ENCODE results near the gene SEMA3G.

SEMA3G gene

DNA sequence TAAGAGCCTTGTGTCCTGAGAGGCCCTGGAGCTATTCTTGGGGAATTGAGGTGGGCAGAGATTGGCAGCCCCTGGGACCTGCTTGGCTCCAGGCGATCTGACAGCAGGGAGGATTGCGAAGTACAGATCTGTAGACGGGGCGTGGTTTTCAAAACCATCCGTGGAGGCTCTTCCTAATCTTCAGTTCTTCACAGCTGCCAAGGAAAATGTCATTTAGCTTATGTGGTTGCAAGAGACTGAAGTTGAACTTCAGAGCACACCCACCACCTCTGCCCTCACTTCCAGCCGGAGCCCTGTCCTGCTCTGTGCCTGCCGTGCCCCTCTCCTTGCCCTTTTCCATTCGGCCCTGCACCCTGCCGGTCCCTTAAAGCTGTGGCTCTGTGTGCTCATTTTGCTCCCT, 23.4 kb upstream of the SEMA3G start:
- Histone ChIP-seq H3K4me3 (ENCODE audit: low read depth in 1 of 2, low read length in 1 of 2) (no peak overlapping the region), H3K27me3 (no peaks in the 10 kb centered on the region), H3K4me1 (ENCODE audit: control insufficient read depth in 1 of 2, insufficient read depth in 1 of 2, low read depth in 1 of 2, low read length in 1 of 2) (peaks cover 2 to 4% of the 10 kb centered on the region in 2 experiments), H3K27ac (no peak overlapping the region), H3K9me3 (no peaks in the 10 kb centered on the region), H3K36me3 (peaks cover 39% of the 10 kb centered on the region)
- no peak for TF ChIP-seq CTCF (IDR thresholded peaks at IDR 0.05)

- Histone ChIP-seq H3K4me1 (ENCODE audit: control insufficient read depth in 1 of 2, insufficient read depth in 1 of 2, low read depth in 1 of 2, low read length in 1 of 2) (peaks cover 3 to 6% of the 10 kb centered on the region in 2 experiments), H3K4me3 (ENCODE audit: low read depth in 1 of 2, low read length in 1 of 2) (no peak overlapping the region)
Observed at GRCh38 chr3:52463416-52463815, 18.5 kb upstream of the SEMA3G start.

GRCh38 chr3:52461874-52462273, 17.0 kb upstream of the SEMA3G start:
- no peak overlapping the region for H3K27ac ChIP-seq
- H3K4me3 ChIP-seq (ENCODE audit: low read depth in 1 of 2, low read length in 1 of 2) = no peak overlapping the region
- TF ChIP-seq CTCF (IDR thresholded peaks at IDR 0.05) = no peak
- H3K27me3 ChIP-seq = no peaks in the 10 kb centered on the region
- H3K36me3 ChIP-seq = peaks cover 37% of the 10 kb centered on the region
- peaks cover 15 to 17% of the 10 kb centered on the region in 2 experiments for H3K4me1 ChIP-seq (ENCODE audit: control insufficient read depth in 1 of 2, insufficient read depth in 1 of 2, low read depth in 1 of 2, low read length in 1 of 2)
- H3K9me3 ChIP-seq = no peaks in the 10 kb centered on the region

More at GRCh38 chr3:52463416-52463815, 18.5 kb upstream of the SEMA3G start:
- Histone ChIP-seq H3K9me3 (no peaks in the 10 kb centered on the region), H3K27me3 (no peaks in the 10 kb centered on the region), H3K27ac (peak overlapping the region; percentile 41), H3K36me3 (peaks cover 36% of the 10 kb centered on the region)
- no peak for TF ChIP-seq CTCF (IDR thresholded peaks at IDR 0.05)

- peaks cover 28% of the 10 kb centered on the region for H3K36me3 ChIP-seq
- H3K9me3 ChIP-seq = no peaks in the 10 kb centered on the region
- peaks cover 34 to 39% of the 10 kb centered on the region in 2 experiments for H3K4me1 ChIP-seq (ENCODE audit: control insufficient read depth in 1 of 2, insufficient read depth in 1 of 2, low read depth in 1 of 2, low read length in 1 of 2)
- TF ChIP-seq CTCF (IDR thresholded peaks at IDR 0.05) = no peak
- H3K4me3 ChIP-seq (ENCODE audit: low read depth in 1 of 2, low read length in 1 of 2) = no peak overlapping the region
- H3K27ac ChIP-seq = no peak overlapping the region
- H3K27me3 ChIP-seq = no peaks in the 10 kb centered on the region
Observed at GRCh38 chr3:52458770-52459545, 14.1 kb upstream of the SEMA3G start.

- no peak overlapping the region for H3K4me3 ChIP-seq (ENCODE audit: low read depth in 1 of 2, low read length in 1 of 2)
- no peak for TF ChIP-seq CTCF (IDR thresholded peaks at IDR 0.05)
- H3K27ac ChIP-seq = peak overlapping the region; percentile 82
- no peaks in the 10 kb centered on the region for H3K27me3 ChIP-seq
- H3K4me1 ChIP-seq (ENCODE audit: control insufficient read depth in 1 of 2, insufficient read depth in 1 of 2, low read depth in 1 of 2, low read length in 1 of 2) = peaks cover 29 to 36% of the 10 kb centered on the region in 2 experiments
- H3K9me3 ChIP-seq = no peaks in the 10 kb centered on the region
- H3K36me3 ChIP-seq = peaks cover 28% of the 10 kb centered on the region
Observed at GRCh38 chr3:52458031-52458760, 13.3 kb upstream of the SEMA3G start.
